SK-N-SH (cell line): ENCODE results near the gene PRRX1. TPM values are rescaled to one million over a fixed set of nuclear protein-coding genes. Genes with fewer than 3 reads are reported as not detected.

ENCODE experiments used
- CTCF ChIA-PET: fragments of 300-600, 350-600 bp; formaldehyde crosslinking; extraction: SDS; loops from one replicate; lab custom pipeline; 2021; lab: Yijun Ruan, JAX
- POLR2A ChIA-PET: fragments of 350-600 bp; sonication (Branson Sonifier 250); formaldehyde crosslinking; extraction: SDS; loops from one replicate; lab custom pipeline; 2020; ENCODE audit warnings: antibody characterized with exemption, inconsistent platforms; lab: Yijun Ruan, JAX
- DNase-seq: peaks from one replicate; pipeline ENCODE4 v3.0.0; 2012
- H2AFZ ChIP-seq: fragments of 200-600 bp; sonication (generic); 2 replicates; pipeline ENCODE4 v1.8.1; 2016; ENCODE audit warnings: antibody characterized with exemption, mild to moderate bottlenecking, low read depth
- H3F3A ChIP-seq: fragments of 200-600 bp; sonication (generic); replicated peaks from 2 replicates; pipeline ENCODE3; 2016; ENCODE audit warnings: antibody characterized with exemption, mild to moderate bottlenecking; ENCODE audit not compliant: insufficient read depth
- H3K27ac ChIP-seq, 2 experiments: fragments of 200-500 bp in 1 of 2; fragments of 200-600 bp in 1 of 2; sonication (Bioruptor generic) in 1 of 2; sonication (generic), shearing (Covaris generic) in 1 of 2; 2 replicates each; pipeline versions ENCODE4 v1.5.1 to v1.6.1; 2014 to 2016; ENCODE audit warnings: low read depth in 2 of 2, inconsistent platforms in 1 of 2, low read length in 1 of 2, mild to moderate bottlenecking in 1 of 2, mixed read lengths in 1 of 2
- H3K27me3 ChIP-seq: fragments of 200-600 bp; sonication (generic), shearing (Covaris generic); 2 replicates; pipeline ENCODE4 v1.6.1; 2016; ENCODE audit warnings: mixed run types; ENCODE audit not compliant: insufficient read depth
- H3K36me3 ChIP-seq, 2 experiments: fragments of 200-500 bp in 1 of 2; fragments of 200-600 bp in 1 of 2; sonication (Bioruptor generic) in 1 of 2; sonication (generic) in 1 of 2; replicated peaks in 1 of 2; 2 replicates each; pipeline versions ENCODE3 to v1.5.1; 2014 to 2016; ENCODE audit warnings: low read length in 1 of 2, mild to moderate bottlenecking in 1 of 2; ENCODE audit not compliant: insufficient read depth in 2 of 2, control insufficient read depth in 1 of 2
- H3K4me1 ChIP-seq, 2 experiments: fragments of 200-500 bp in 1 of 2; fragments of 200-600 bp in 1 of 2; sonication (Bioruptor generic) in 1 of 2; sonication (generic), shearing (Covaris generic) in 1 of 2; 2 replicates each; pipeline versions ENCODE4 v1.5.1 to v1.6.1; 2014 to 2016; ENCODE audit warnings: low read depth in 1 of 2, low read length in 1 of 2, mixed run types in 1 of 2; ENCODE audit not compliant: insufficient read depth in 2 of 2, control insufficient read depth in 1 of 2
- H3K4me2 ChIP-seq: fragments of 200-600 bp; sonication (generic), shearing (Covaris generic); 2 replicates; pipeline ENCODE4 v1.6.1; 2017; ENCODE audit warnings: mixed run types
- H3K4me3 ChIP-seq, 2 experiments: fragments of 200-500 bp in 1 of 2; fragments of 200-600 bp in 1 of 2; sonication (Bioruptor generic) in 1 of 2; sonication (generic), shearing (Covaris generic) in 1 of 2; 2 replicates each; pipeline versions ENCODE4 v1.5.1 to v1.8.1; 2014 to 2016; ENCODE audit warnings: low read depth in 2 of 2, inconsistent platforms in 1 of 2, low read length in 1 of 2, mild to moderate bottlenecking in 1 of 2, mixed read lengths in 1 of 2, moderate library complexity in 1 of 2
- H3K79me2 ChIP-seq: fragments of 200-600 bp; sonication (generic); 2 replicates; pipeline ENCODE4 v1.8.1; 2017; ENCODE audit warnings: mild to moderate bottlenecking; ENCODE audit not compliant: insufficient read depth
- H3K9ac ChIP-seq: fragments of 200-600 bp; sonication (generic); 2 replicates; pipeline ENCODE4 v1.6.1; 2017; ENCODE audit warnings: mixed run types
- H3K9me2 ChIP-seq: fragments of 200-600 bp; sonication (generic); 2 replicates; pipeline ENCODE4 v1.6.1; 2017; ENCODE audit warnings: mixed run types
- H3K9me3 ChIP-seq: fragments of 200-600 bp; sonication (generic); 2 replicates; pipeline ENCODE4 v1.6.1; 2017; ENCODE audit warnings: mixed run types, mild to moderate bottlenecking, moderate library complexity
- H4K20me1 ChIP-seq: fragments of 200-600 bp; sonication (generic); 2 replicates; pipeline ENCODE4 v1.6.1; 2017; ENCODE audit warnings: mild to moderate bottlenecking, mixed run types; ENCODE audit not compliant: insufficient read depth
- CHD2 ChIP-seq: fragments of 150-350 bp; IDR thresholded peaks from 2 replicates; pipeline ENCODE4 v1.6.1; 2018; ENCODE audit warnings: low read length; ENCODE audit not compliant: partially characterized antibody
- EZH2phosphoT487 ChIP-seq: fragments of 200-600 bp; sonication (generic); IDR thresholded peaks from 2 replicates; pipeline ENCODE4 v1.6.1; 2017; ENCODE audit warnings: low read depth, mixed run types, mild to moderate bottlenecking, antibody characterized with exemption, moderate library complexity, borderline replicate concordance
- FOSL2 ChIP-seq: IDR thresholded peaks from 2 replicates; pipeline ENCODE4 v1.4.0; 2012; ENCODE audit warnings: low read depth, mild to moderate bottlenecking, moderate library complexity, borderline replicate concordance
- FOXJ3 ChIP-seq: sonication (generic); formaldehyde crosslinking; IDR thresholded peaks from 2 replicates; pipeline ENCODE4 v1.5.1; 2020; ENCODE audit warnings: mild to moderate bottlenecking, missing genetic modification reagents
- FOXM1 ChIP-seq: IDR thresholded peaks from 2 replicates; pipeline ENCODE4 v1.4.0; 2012; ENCODE audit warnings: low read depth, mild to moderate bottlenecking
- GABPA ChIP-seq: IDR thresholded peaks from 2 replicates; pipeline ENCODE4 v1.4.0; 2012; ENCODE audit warnings: low read depth, mild to moderate bottlenecking
- JUND ChIP-seq: IDR thresholded peaks from 2 replicates; pipeline ENCODE4 v1.4.0; 2012
- MEF2A ChIP-seq: IDR thresholded peaks from 2 replicates; pipeline ENCODE4 v1.4.0; 2012; ENCODE audit warnings: low read depth, borderline replicate concordance
- MXI1 ChIP-seq: IDR thresholded peaks from 2 replicates; pipeline ENCODE4 v1.6.1; 2012; ENCODE audit warnings: mild to moderate bottlenecking, low read depth, low read length, improper control_type of control experiment
- NFIC ChIP-seq: IDR thresholded peaks from 2 replicates; pipeline ENCODE4 v1.4.0; 2012; ENCODE audit warnings: borderline replicate concordance
- POLR2AphosphoS5 ChIP-seq: IDR thresholded peaks from 2 replicates; pipeline ENCODE4 v1.6.1; 2012; ENCODE audit warnings: low read depth, low read length
- RCOR1 ChIP-seq: fragments of 150-350 bp; IDR thresholded peaks from 2 replicates; pipeline ENCODE4 v1.6.1; 2017; ENCODE audit warnings: antibody characterized with exemption, low read length
- REST ChIP-seq: IDR thresholded peaks from 2 replicates; pipeline ENCODE4 v1.6.1; 2012; ENCODE audit warnings: mild to moderate bottlenecking, low read depth, low read length, moderate library complexity
- RFX5 ChIP-seq: IDR thresholded peaks from 2 replicates; pipeline ENCODE4 v1.6.1; 2012; ENCODE audit warnings: mild to moderate bottlenecking, improper control_type of control experiment, low read length
- RXRA ChIP-seq: IDR thresholded peaks from 2 replicates; pipeline ENCODE4 v1.4.0; 2012; ENCODE audit warnings: low read depth, mild to moderate bottlenecking, borderline replicate concordance
- SIN3A ChIP-seq: IDR thresholded peaks from 2 replicates; pipeline ENCODE4 v1.6.1; 2012; ENCODE audit warnings: low read depth, mild to moderate bottlenecking, low read length, moderate library complexity, borderline replicate concordance
- SMC3 ChIP-seq: IDR thresholded peaks from 2 replicates; pipeline ENCODE4 v1.6.1; 2012; ENCODE audit warnings: low read depth, low read length, improper control_type of control experiment
- WGBS: methylation state at CpG from one replicate; pipeline ENCODE4 v1.1.6; 2017; ENCODE audit warnings: low lambda C conversion rate; 5-methylcytosine and 5-hydroxymethylcytosine counted together
- polyA plus RNA-seq, 3 experiments: library from polyadenylated mRNA; depleted of rRNA; stranded (reverse); fragments of >200 nt; gene quantifications; 2 replicates each; pipeline ENCODE4 v1.2.3, GENCODE V29; 2012
- TF ChIP-seq, protein P1 (sequence below): IDR thresholded peaks from 2 replicates; pipeline ENCODE4 v1.4.0; 2012; ENCODE audit warnings: low read depth, borderline replicate concordance

PRRX1 gene
- polyA plus RNA-seq, 1 of the 3 experiments (the other 2 are of a cell fraction): 356 TPM

DNA sequence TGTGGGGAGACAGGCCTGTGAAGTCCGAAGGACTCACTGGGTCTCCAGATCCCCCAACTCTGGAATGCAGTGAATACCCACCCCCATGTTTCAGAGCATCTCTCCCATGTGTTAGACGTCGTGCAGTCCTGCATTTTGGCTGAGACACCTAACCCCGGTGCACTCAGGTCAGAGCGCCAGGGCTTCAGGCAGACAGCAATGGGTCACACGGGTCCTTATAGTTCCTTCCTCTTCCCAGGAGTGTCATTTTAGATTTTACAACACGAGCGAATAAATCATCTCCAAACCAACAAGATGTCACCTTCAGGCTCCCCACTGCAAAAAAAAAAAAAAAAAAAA lies 5.1 kb downstream of the PRRX1 start:
- Histone ChIP-seq H2AFZ (no peak overlapping the region), H3K27me3 (no peaks in the 10 kb centered on the region), H3K4me1 (peaks cover 6 to 14% of the 10 kb centered on the region in 2 experiments; a peak in 3 of 4 replicates), H3K9me3 (no peaks in the 10 kb centered on the region), H3K4me2 (peak overlapping the region; percentile 92), H3F3A (peaks cover 63% of the 10 kb centered on the region), H3K4me3 (peak overlapping the region; percentile 87 to 96; a peak in 3 of 4 replicates), H4K20me1 (no peaks in the 10 kb centered on the region), H3K79me2 (peaks cover 100% of the 10 kb centered on the region), H3K27ac (peak overlapping the region; percentile 97 to 99), H3K9ac (peak overlapping the region; percentile 99), H3K9me2 (no peaks in the 10 kb centered on the region), H3K36me3 (peaks cover 18 to 70% of the 10 kb centered on the region in 2 experiments)
- TF ChIP-seq NFIC (no peak), MEF2A (no peak), RCOR1 (no peak), REST (no peak), POLR2AphosphoS5 (peak; percentile 4; the same call in 1 of the 2 replicates), FOXM1 (no peak), FOSL2 (no peak), RFX5 (no peak), GABPA (no peak), FOXJ3 (CRISPR knock-in tag) (no peak), SMC3 (no peak), JUND (no peak), MXI1 (no peak), EZH2phosphoT487 (no peak), SIN3A (0 out of 2 replicates have a peak, but pooled peaks have one; percentile 23), CHD2 (no peak), RXRA (no peak)
- TF ChIP-seq, protein P1, sequence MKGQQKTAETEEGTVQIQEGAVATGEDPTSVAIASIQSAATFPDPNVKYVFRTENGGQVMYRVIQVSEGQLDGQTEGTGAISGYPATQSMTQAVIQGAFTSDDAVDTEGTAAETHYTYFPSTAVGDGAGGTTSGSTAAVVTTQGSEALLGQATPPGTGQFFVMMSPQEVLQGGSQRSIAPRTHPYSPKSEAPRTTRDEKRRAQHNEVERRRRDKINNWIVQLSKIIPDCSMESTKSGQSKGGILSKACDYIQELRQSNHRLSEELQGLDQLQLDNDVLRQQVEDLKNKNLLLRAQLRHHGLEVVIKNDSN: no peak
- CTCF ChIA-PET: interaction anchor here (1.0 to 1.1 kb wide), 2 partner anchors 12 to 20 kb away, joined by 3 read pairs; no protein-coding TSS in a partner anchor
- POLR2A ChIA-PET: no interaction called here
- WGBS: 13% methylated on average over 8 of the region's 8 CpGs
- DNase-seq: no peak
